ENCODE results near the gene ACOT6. TPM values are rescaled to one million over a fixed set of nuclear protein-coding genes. Genes with fewer than 3 reads are reported as not detected.

The ACOT6 gene
- polyA plus RNA-seq, 3 donors from 2014 or later = 0.19 TPM; not detected in 2

Other genes with a start within 250 kb of the ACOT6 start
- 10 to 100 TPM; 14.1 to 32.4 (median 17.7) TPM for gene NUMB, start 154.0 kb upstream of the ACOT6 start, polyA plus RNA-seq
- gene RIOX1, start 121.6 kb upstream of the ACOT6 start, polyA plus RNA-seq = 10 to 100 TPM; 10.3 to 26.2 (median 16.3) TPM
- gene ACOT1, start 75.4 kb upstream of the ACOT6 start, polyA plus RNA-seq = 10 to 100 TPM in 1 of 3 donors, 1 to 10 TPM in 2; 3.0 to 12.9 (median 3.5) TPM
- gene HEATR4, start 53.6 kb upstream of the ACOT6 start, polyA plus RNA-seq = under 1 TPM in 1 of 3 donors, not detected in 2; 0.37 TPM
- 10 to 100 TPM; 31.1 to 59.1 (median 39.4) TPM for gene ACOT2, start 43.3 kb upstream of the ACOT6 start, polyA plus RNA-seq
- gene ACOT4, start 20.6 kb upstream of the ACOT6 start, polyA plus RNA-seq = 10 to 100 TPM in 1 of 3 donors, 1 to 10 TPM in 2; 9.4 to 20.3 (median 9.8) TPM
- 1 to 10 TPM; 3.5 to 7.7 (median 4.4) TPM for gene DNAL1, start 32.5 kb downstream of the ACOT6 start, polyA plus RNA-seq
- 10 to 100 TPM; 19.6 to 39.2 (median 23.8) TPM for gene PNMA1, start 101.9 kb downstream of the ACOT6 start, polyA plus RNA-seq
- gene PTGR2, start 239.3 kb downstream of the ACOT6 start, polyA plus RNA-seq = 1 to 10 TPM in 2 of 3 donors, under 1 TPM in 1; 0.76 to 1.6 (median 1.0) TPM

Data from immature natural killer cell (primary cell).